ENCODE results near the gene AKAP1.
A peak's percentile ranks its signal among the peaks of the same experiment; 100 is the strongest.

Gene AKAP1

GRCh38 chr17:57135789-57136291 lies 50.8 kb downstream of the AKAP1 start:
- no peak for DNase-seq (ENCODE audit: low read depth)
- no peak overlapping the region for H3K4me3 ChIP-seq (ENCODE audit: low read depth, low read length)
- no peak for TF ChIP-seq CTCF (conservative IDR thresholded peaks at IDR 0.05; ENCODE audit: low read depth, low read length)

- no peak for TF ChIP-seq CTCF (conservative IDR thresholded peaks at IDR 0.05; ENCODE audit: low read depth, low read length)
- DNase-seq (ENCODE audit: low read depth): no peak
- no peak overlapping the region for H3K4me3 ChIP-seq (ENCODE audit: low read depth, low read length)
Measured at GRCh38 chr17:57136355-57136754, 51.3 kb downstream of the AKAP1 start.

GRCh38 chr17:57138030-57138911 lies 53.2 kb downstream of the AKAP1 start:
- no peak for DNase-seq (ENCODE audit: low read depth)
- H3K4me3 ChIP-seq (ENCODE audit: low read depth, low read length): no peak overlapping the region
- no peak for TF ChIP-seq CTCF (conservative IDR thresholded peaks at IDR 0.05; ENCODE audit: low read depth, low read length)

- no peak for TF ChIP-seq CTCF (conservative IDR thresholded peaks at IDR 0.05; ENCODE audit: low read depth, low read length)
- H3K4me3 ChIP-seq (ENCODE audit: low read depth, low read length): no peak overlapping the region
- peak; percentile 64 for DNase-seq (ENCODE audit: low read depth)
Measured at GRCh38 chr17:57138956-57139576, 54.0 kb downstream of the AKAP1 start.

- DNase-seq (ENCODE audit: low read depth): no peak
- TF ChIP-seq CTCF (conservative IDR thresholded peaks at IDR 0.05; ENCODE audit: low read depth, low read length): no peak
- H3K4me3 ChIP-seq (ENCODE audit: low read depth, low read length): no peak overlapping the region
Measured at GRCh38 chr17:57140316-57140715, 55.3 kb downstream of the AKAP1 start.

GRCh38 chr17:57142925-57143324 lies 57.9 kb downstream of the AKAP1 start:
- H3K4me3 ChIP-seq (ENCODE audit: low read depth, low read length): no peak overlapping the region
- TF ChIP-seq CTCF (conservative IDR thresholded peaks at IDR 0.05; ENCODE audit: low read depth, low read length): no peak
- DNase-seq (ENCODE audit: low read depth): peak; percentile 65

Data from choroid plexus epithelial cell (primary cell).